ENCODE results near the gene SLC35B1.
A peak's percentile ranks its signal among the peaks of the same experiment; 100 is the strongest.

Gene SLC35B1

DNA sequence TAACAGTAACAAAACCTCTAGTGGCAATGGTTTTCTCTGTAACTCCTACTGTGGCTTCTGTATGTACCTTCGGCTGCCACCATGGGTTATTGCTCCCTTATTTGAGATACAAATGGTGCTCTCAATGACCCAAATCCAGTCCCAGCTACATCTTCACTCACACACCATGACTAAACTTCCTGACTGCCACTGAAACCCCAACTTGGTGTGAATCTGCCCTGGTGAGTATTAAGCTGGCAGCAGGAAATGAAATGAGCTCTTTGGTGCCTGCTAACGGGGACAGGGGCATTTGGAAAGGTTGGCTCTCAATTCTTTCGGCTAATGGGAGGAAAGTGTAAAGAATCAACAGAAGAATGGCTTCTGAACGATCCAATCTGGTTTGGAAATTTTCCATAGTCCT lies 7.5 kb upstream of the SLC35B1 start:
- no peak overlapping the region for H3K4me3 ChIP-seq (ENCODE audit: low read depth, low read length)
- no peak for DNase-seq (ENCODE audit: low read depth)
- TF ChIP-seq, protein P1, sequence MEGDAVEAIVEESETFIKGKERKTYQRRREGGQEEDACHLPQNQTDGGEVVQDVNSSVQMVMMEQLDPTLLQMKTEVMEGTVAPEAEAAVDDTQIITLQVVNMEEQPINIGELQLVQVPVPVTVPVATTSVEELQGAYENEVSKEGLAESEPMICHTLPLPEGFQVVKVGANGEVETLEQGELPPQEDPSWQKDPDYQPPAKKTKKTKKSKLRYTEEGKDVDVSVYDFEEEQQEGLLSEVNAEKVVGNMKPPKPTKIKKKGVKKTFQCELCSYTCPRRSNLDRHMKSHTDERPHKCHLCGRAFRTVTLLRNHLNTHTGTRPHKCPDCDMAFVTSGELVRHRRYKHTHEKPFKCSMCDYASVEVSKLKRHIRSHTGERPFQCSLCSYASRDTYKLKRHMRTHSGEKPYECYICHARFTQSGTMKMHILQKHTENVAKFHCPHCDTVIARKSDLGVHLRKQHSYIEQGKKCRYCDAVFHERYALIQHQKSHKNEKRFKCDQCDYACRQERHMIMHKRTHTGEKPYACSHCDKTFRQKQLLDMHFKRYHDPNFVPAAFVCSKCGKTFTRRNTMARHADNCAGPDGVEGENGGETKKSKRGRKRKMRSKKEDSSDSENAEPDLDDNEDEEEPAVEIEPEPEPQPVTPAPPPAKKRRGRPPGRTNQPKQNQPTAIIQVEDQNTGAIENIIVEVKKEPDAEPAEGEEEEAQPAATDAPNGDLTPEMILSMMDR (IDR thresholded peaks at IDR 0.05; ENCODE audit: control insufficient read depth, extremely low read depth, insufficient read depth) = no peak

DNA sequence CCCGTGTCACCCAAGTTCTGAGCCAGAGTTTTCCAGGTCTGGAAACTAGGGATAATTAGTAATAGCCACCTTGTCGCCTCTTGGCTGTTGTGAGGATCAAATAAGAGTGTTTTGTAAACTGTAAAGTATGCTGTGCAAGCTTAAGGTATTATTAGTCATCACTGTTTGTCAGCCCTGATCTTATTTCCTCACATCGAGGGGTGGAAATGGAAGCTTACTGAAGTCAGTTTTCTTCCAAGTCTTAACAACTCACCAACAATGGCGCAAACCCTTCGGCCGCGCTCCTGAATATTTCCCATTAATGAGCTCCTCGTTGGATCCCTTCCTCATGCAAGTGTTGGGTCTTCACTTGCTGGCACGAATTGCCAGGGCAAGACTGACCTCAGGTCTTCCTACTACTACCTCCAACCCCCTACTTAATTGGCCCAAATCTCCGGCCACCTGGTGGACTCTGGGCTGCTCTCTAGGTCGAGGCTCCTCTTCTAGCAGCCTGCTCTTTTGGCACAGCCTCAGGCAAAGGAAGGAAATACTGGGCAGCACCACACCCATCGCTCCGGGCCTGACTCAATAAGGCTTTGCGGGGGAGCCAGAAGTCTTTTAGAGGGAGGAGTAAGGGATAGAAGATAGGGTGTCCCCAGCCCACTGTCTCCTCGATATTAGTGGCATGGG lies 885 bp upstream of the SLC35B1 start:
- TF ChIP-seq, protein P1 (IDR thresholded peaks at IDR 0.05; ENCODE audit: control insufficient read depth, extremely low read depth, insufficient read depth) = no peak
- no peak for DNase-seq (ENCODE audit: low read depth)
- peak overlapping the region; percentile 72 for H3K4me3 ChIP-seq (ENCODE audit: low read depth, low read length)

DNA sequence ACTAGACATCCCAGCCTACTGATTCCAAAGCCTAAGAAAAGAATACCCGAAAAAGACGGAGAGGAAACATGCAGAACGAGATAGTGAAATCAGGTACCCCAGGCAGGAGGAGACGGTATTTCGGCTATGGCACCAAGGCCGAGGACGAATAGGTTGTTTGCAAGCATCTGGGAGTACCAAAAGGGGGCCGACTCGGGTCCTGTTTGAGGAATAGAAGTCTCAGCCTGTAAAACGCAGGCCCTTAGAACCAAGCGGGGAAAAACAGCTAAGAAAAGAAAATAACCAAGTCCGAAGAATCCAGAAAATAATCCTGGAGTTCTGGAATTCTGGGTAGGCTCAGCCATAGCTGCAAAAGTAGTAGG lies 537 bp downstream of the SLC35B1 start:
- peak overlapping the region; percentile 72 for H3K4me3 ChIP-seq (ENCODE audit: low read depth, low read length)
- no peak for DNase-seq (ENCODE audit: low read depth)
- TF ChIP-seq, protein P1 (IDR thresholded peaks at IDR 0.05; ENCODE audit: control insufficient read depth, extremely low read depth, insufficient read depth) = no peak

DNA sequence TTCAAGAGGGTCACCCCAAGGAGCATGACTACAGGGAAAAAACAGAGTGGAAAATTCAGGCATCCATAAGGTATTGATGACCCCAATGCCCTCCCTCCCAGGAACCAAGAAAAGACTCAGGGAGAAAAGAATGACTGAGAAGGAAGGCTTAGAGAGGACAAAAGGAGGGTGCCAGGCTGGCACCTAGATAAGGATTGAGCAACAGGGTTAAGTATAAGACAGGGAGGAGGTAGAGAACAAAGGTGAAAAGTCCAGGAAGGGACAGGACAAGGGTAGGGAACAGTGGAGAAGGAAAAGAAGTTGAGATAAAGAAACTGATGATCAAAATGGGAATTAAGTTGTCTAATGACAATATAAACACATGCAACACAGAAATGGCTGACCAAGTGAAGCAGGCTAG lies 2.5 kb downstream of the SLC35B1 start:
- DNase-seq (ENCODE audit: low read depth) = no peak
- TF ChIP-seq, protein P1 (IDR thresholded peaks at IDR 0.05; ENCODE audit: control insufficient read depth, extremely low read depth, insufficient read depth) = no peak

DNA sequence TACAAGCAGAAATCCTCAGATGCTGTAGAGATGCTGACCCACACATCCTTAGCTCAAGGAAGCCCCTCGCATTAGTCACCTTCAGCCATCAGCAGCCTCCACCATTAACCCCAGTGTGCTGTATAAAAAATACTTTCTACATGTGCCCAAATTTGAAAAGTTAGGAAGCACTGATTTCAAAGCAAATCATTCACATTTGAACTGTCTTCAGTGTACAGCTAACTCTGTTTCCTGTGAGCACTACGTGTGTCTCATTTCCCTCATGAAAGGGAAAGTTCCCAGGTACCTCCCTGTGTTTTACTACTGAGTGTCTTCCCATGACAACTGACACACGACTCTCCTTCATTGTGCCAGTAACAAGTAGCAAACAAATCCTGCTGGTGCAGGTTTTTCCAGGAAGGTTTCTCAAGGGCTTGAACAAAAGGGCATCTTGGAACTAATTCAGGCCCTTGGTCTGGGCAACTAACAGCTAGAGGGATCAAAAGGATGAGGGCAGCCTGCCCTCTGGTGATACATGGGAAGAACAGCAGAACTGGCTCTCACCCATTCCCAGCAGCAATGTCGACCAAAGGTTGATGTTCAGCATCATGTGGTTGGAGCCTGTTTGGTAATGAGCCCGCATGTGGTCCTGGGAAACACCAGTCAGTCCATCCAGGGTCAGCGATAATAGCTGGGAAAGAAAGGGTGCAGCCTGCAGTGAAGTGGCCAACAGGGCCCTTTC lies 4.0 kb downstream of the SLC35B1 start:
- DNase-seq (ENCODE audit: low read depth) = peak; percentile 78
- TF ChIP-seq, protein P1 (IDR thresholded peaks at IDR 0.05; ENCODE audit: control insufficient read depth, extremely low read depth, insufficient read depth) = peak; percentile 83
- H3K4me3 ChIP-seq (ENCODE audit: low read depth, low read length) = no peak overlapping the region

More for the DNA sequence above, 2.5 kb downstream of the SLC35B1 start:
- no peak overlapping the region for H3K4me3 ChIP-seq (ENCODE audit: low read depth, low read length)

DNA sequence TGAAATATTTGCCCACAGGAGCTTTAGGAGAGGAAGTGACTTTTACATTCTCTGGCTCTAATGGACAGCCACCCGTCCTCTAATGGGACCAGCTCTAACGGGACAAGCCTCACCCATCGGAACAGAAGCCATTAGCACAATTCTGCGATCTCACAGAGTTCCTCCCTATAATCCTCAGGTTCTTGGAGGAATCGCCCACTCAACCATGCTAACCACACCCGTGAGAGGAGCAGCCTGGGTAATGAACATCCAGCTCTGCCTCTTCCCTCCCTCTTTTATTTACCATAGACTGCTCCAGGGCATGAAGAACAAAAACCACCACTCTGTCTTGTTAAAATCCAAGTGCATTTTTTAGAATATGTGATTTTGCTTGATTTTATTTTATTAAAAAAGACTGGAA lies 6.8 kb downstream of the SLC35B1 start:
- no peak overlapping the region for H3K4me3 ChIP-seq (ENCODE audit: low read depth, low read length)
- no peak for DNase-seq (ENCODE audit: low read depth)
- TF ChIP-seq, protein P1 (IDR thresholded peaks at IDR 0.05; ENCODE audit: control insufficient read depth, extremely low read depth, insufficient read depth) = no peak
